GM19239 (cell line): ENCODE data around the gene CHSY1.
A peak's percentile ranks its signal among the peaks of the same experiment; 100 is the strongest.

Experiments used
- DNase-seq: peaks from one replicate; pipeline ENCODE4 v3.0.0; 2011; ENCODE audit warnings: low spot score; ENCODE audit not compliant: insufficient read length
- FAIRE-seq: peaks from 2 replicates; lab custom pipeline; 2011; peaks lifted over from hg19 to GRCh38; lab: Jason Lieb, UNC

CHSY1 gene

GRCh38 chr15:101269479-101270223 is 17.8 kb upstream of the CHSY1 start:
- FAIRE-seq = no peak
- no peak for DNase-seq

- DNase-seq (no peak), FAIRE-seq (no peak)
Measured at GRCh38 chr15:101267320-101268104, 15.7 kb upstream of the CHSY1 start.

- FAIRE-seq (no peak), DNase-seq (no peak)
Measured at GRCh38 chr15:101266787-101267186, 14.9 kb upstream of the CHSY1 start.

GRCh38 chr15:101266034-101266433 is 14.2 kb upstream of the CHSY1 start:
- FAIRE-seq = no peak
- no peak for DNase-seq

- no peak for FAIRE-seq
Measured at GRCh38 chr15:101264911-101265641, 13.2 kb upstream of the CHSY1 start.

GRCh38 chr15:101264011-101264410 is 12.2 kb upstream of the CHSY1 start:
- FAIRE-seq (no peak), DNase-seq (no peak)

More at GRCh38 chr15:101264911-101265641, 13.2 kb upstream of the CHSY1 start:
- no peak for DNase-seq

GRCh38 chr15:101262551-101262950 is 10.7 kb upstream of the CHSY1 start:
- DNase-seq = no peak

GRCh38 chr15:101258238-101259144 is 6.6 kb upstream of the CHSY1 start:
- FAIRE-seq = no peak
- DNase-seq = no peak

More at GRCh38 chr15:101262551-101262950, 10.7 kb upstream of the CHSY1 start:
- FAIRE-seq = no peak

GRCh38 chr15:101256757-101257156 is 4.9 kb upstream of the CHSY1 start:
- no peak for DNase-seq
- FAIRE-seq = no peak

GRCh38 chr15:101255615-101256241 is 3.9 kb upstream of the CHSY1 start:
- FAIRE-seq (no peak), DNase-seq (no peak)

GRCh38 chr15:101255051-101255395 is 3.2 kb upstream of the CHSY1 start:
- DNase-seq (no peak), FAIRE-seq (no peak)

- FAIRE-seq = no peak
- no peak for DNase-seq
Measured at GRCh38 chr15:101254157-101255050, 2.6 kb upstream of the CHSY1 start.

GRCh38 chr15:101252836-101253235 is 988 bp upstream of the CHSY1 start:
- FAIRE-seq = no peak
- no peak for DNase-seq

GRCh38 chr15:101250873-101251829 is 697 bp downstream of the CHSY1 start:
- FAIRE-seq = no peak
- DNase-seq = no peak

- DNase-seq (no peak), FAIRE-seq (peak; percentile 26)
Measured at GRCh38 chr15:101250341-101250831, 1.5 kb downstream of the CHSY1 start.

GRCh38 chr15:101248274-101248673 is 3.6 kb downstream of the CHSY1 start:
- DNase-seq (no peak), FAIRE-seq (no peak)
